IPS DF 4.7 (cell line): ENCODE measurements around the gene FAM156A.
"Not testable (repeated sequence)": the region's sequence is repeated elsewhere in the genome, so short reads cannot be mapped to it uniquely, and the experiment has no call there.

ENCODE experiments used
- DNase-seq: peaks from one replicate; pipeline ENCODE4 v3.0.0-alpha.2; 2013; ENCODE audit warnings: low spot score; ENCODE audit errors: extremely low read depth

FAM156A gene, protein sequence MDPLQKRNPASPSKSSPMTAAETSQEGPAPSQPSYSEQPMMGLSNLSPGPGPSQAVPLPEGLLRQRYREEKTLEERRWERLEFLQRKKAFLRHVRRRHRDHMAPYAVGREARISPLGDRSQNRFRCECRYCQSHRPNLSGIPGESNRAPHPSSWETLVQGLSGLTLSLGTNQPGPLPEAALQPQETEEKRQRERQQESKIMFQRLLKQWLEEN

DNA sequence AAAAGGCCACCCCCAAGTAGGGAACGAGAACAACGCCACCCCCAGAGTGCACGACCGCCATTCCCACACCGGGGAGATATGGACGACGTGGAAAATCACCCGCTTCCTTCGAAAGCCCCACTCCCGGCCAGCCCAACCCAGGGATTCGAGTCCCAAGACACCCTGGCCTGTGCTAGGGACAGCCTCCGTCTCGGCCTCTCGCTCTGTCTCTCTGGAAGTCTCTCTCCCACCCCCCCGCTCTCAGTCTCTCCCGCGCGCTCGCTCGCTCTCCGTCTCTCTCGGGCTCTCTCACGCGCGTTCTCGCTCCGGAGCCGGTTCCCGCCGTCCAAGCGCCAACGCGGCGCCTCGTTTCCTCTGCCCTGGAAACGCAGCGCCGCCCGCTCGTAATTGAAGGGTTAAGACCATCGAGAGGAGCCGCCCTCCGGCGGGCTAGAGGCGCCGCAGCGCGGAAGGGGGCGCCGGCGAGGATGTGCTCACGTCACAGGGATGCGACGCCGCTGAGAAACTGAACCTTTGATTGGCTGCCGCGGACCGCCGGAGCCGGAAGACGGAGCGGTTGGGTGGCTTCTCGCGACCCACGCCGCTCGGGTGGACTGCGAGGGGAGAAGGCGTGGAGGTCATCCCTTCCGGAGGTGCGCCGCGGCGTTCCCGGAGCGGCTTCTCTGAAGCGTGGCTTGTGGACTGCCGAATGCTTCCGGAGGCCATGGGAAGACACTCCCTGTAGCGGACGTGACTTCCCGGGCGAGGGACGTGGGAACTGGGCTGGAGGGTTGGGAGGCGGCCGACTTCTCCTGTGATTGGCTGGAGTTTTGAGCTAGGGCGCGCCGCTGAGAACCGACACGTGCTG lies at the start of gene FAM156A:
FAM156A (minus strand) TSS at position 406 of the 847 bp plus-strand sequence. CDS start 9,930 bp downstream, outside the sequence.
- not testable (repeated sequence) for DNase-seq

DNA sequence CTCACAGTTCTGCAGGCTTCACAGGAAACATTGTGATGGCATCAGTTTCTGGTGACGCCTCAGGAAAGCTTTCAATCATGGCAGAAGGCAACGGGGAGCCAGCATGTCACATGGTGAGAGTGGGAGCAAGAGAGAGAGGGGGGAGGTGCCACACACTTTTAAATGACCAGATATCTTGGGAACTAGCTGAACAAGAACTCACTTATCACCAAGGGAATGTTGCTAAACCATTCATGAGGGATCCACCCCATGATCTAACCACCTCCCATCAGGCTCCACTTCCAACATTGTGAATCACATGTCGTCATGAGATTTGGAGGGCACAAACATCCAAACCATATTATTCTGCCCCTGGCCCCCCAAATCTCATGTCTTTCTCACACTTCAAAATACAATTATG lies 47.0 kb upstream of the FAM156A start:
- no peak for DNase-seq

DNA sequence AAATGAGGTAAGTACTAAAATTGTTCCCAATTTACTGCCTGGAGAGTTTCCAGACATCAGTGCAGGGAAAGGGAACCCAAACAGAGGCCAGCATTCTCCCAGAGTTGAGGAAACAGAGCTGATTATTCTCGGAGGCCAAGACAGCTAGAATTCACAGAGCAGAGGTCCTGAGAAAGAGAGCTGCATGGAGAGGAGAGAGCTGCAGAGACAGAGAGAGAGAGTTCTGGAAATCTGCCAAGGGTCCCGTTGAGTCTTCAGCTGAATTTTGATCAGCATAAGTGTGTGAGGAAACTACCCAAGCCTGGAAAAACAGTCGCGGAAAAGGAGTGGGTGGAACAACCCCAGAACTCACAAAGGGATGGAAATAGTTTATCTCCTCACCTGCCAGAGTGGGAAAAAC lies 46.5 kb upstream of the FAM156A start:
- no peak for DNase-seq

DNA sequence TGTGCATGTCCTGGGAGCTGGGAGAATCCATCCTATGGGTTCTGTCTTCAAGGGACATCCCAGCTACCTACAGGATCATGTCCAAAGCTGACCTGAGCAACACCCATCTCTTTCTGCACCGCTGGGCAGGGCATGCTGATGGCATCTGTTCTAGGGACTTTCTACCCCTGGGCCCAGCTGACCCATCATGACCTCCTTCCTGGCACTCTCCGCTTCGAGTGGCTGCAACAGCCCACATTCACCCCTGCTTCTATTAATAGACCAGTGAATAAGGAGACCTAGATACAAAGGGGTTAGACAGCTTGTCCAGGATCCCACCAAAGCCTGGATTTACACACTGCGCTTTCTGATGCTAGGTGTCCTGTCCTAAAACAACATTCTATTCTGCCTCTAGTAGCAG lies 45.7 kb upstream of the FAM156A start:
- DNase-seq = no peak

DNA sequence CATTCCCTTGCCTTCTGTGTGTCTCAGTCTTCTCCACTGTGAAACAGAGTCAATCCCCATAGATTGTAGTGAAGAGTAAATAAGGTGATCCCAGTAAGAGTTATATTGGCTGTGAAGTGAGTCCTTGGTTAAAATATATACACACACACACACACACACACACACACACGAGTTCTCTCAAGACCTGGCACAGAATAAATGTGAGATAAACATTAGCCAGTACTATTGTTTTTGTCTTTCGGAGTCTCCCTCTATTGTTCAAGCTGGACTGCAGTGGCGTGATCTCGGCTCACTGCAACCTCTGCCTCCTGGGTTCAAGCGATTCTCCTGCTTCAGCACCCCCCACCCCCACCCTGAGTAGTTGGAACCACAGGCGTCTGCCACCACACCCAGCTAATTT lies 44.8 kb upstream of the FAM156A start:
- DNase-seq = no peak

DNA sequence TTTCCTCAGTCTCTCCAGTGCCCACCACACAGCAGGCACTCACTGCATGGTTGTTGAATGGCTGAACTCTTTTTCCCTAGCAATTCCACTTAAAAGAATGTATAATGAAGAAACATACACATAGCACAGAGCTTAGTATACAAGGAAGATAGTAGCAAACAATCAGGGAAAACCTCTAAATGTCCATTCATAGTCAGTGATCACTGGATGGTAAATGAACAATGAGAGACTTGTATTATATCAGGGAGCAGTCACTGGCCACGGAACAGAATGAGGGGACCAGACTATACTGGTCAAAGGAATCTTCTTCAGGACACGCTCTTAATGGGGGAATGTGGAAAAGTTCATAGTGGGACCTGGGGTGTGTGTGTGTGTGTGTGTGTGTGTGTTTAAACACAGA lies 43.6 kb upstream of the FAM156A start:
- DNase-seq = no peak

DNA sequence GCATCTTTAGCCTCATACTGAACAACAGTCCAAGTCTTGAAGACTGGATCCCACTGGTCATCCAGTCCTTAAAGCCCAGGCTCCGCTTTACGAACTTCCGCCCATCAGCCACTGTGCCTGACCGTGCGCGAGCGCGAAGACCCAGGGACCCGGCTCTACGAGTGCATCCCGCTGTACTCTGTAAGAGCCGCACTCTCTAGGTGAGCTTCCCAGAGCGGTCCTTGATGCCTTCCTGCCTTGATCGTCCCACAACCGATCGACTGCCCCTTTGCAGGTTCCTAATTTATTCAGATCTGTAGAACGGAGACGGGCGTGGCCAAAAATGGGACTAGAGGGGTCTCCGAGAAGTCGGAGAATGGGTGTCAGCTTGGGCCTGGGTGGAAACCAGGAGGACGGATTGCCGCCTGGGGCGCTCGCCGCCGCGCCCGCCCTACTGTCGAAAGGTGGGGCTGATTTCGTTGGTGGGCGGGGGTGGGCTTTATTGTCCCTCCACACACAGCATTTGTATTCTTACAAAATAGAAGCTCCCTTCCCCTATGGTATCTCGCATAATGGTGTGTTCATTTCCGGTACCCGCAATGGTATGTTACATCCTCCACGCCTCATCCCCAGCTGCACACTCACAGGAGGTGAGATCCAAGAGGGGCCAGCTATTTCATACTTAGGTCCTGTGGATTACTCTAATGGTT lies 42.3 kb upstream of the FAM156A start:
- no peak for DNase-seq

DNA sequence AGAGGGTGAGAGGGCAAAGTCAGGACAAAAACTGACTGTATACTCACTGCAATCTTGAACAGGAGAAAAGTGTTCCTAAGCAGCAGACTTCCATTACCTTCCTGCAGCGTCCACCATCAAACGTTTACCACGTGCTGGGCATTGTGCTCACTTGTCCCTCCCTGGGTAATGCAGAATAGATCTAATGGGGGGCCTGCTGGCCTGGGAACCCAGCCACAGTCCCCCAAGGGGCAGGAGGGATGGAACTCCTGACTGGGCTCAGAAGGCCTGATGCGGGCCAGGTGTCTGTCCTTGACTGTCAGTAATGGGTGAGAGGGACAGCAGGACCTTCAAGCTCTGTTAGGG lies 37.6 kb upstream of the FAM156A start:
- no peak for DNase-seq

DNA sequence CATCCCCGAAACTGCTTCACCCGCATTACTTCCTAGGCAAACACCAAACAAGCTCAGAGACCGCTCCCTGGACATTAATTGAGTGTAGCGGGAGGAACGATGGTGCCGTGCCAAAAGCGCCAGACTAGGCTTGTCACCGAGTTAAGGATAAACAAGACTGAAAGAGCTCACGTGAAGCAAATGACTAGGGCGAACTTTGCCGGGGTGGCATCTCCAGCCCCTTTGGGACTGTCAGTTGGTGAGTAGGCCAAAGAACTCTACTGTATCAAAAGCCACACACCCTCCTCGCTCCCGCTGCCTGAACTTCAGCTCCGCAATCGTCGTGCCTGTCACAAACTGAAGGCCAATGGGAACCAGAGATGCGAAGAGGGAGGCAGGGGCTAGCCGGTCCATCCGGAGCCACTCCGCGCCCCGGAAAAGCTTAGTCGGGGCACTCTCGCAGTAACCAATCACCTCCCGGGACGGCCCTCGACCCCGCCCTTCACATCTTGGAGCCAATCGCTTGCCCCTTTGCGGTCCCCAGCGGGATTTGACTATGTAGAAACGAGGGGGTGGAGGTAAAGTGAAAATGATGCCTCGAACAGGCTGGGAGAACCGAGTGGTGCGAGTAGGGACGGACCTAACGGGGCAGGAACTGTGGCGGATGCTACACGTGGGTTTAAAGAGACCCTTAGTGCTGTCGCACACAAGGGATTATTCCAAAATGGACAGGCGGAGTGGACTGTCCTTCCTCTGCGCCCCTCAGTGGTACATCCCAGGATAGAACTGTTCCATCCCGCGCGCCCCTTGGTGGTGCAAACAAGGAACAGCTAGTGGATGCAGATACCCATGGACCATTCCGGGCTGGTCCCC lies 37.0 kb upstream of the FAM156A start:
- peak; percentile 46 for DNase-seq

DNA sequence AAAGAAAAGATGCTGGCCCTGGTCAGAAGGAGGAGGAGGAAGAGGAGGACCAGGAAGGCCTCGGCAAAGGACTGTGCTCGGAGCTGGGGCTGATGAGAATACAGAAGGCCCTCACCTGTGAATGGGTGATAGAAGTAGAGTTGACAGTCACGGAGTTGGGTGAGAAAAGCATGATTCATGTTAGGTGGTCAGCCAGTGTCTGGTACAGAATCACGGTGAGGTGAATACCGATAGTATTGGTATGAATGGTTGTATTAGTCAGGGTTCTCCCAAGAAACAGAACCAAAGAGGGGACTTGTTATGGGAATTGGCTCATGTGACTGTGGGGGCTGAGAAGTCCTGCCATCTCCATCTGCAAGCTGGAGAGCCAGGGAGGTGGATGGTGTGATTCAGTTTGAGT lies 32.5 kb upstream of the FAM156A start:
- no peak for DNase-seq

DNA sequence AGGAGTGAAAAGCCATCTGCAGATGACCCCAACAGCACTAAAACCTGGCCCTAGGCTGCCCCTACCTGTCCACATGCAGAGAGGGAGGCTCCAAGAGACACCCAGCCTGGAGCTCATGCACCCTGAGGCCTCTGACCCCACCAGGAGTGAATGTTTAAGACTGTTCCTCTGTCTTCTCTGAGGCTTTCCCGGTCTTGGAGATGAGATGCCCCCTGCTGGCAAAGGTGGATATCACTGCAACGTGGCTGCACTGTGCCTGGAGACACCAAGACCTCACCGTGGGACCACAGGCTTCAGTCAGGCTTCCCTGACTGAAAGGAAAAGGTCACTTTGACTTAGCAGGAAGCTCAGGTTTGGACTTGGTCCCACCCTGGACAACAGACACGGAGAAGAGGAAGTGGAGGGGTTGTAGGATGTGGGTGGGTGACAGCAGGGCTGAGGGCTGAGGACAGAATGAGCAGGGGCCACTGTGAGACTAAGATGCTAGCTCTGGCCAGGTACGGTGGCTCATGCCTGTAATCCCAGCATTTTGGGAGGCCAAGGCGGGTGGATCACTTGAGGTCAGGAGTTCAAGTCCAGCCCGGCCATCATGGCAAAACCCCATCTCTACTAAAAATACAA lies 31.8 kb upstream of the FAM156A start:
- not testable (repeated sequence) for DNase-seq

DNA sequence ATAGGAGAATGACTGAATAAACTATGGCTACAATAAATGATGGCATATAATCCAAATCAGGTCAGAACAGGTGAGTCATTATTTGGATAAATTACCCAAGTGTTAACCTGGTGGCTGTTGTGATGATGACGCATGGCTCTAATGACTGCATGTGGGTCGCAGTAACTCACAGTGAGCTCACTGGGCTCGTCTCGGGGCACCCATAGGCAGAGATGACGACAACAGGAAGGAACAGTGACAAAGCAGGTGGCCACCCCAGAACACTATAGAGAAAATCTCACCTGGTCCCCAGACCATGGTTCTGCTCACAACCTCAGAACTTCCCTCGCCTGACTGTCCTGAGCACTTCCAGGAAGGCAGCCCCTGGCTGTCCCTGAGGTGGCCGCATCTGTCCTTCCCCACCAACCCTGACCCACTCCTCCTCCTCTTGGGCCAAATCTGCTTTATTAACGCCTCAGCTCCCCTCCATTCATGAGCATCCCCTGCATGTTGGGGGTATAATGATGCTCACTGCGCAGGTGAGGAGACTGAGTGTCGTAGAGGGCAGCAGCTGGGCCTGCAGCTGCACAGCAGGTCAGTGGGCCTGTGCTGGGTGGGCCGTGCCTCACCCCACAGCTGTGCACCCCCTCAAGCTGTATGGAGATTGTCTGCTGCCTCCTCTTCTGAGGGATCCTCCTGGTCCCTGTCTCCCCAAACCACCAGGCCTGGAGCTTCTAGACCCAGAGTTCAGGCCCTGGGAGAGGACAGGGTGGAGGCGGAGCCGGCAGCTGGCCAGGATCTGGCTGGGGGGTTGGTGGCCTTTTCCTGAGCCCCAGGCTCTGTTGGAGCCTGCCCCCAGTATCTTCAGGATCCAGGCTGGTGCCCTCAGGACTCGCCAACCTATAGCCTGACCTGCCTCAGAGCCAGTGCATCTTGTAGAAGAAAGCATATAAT lies 30.9 kb upstream of the FAM156A start:
- DNase-seq = no peak

DNA sequence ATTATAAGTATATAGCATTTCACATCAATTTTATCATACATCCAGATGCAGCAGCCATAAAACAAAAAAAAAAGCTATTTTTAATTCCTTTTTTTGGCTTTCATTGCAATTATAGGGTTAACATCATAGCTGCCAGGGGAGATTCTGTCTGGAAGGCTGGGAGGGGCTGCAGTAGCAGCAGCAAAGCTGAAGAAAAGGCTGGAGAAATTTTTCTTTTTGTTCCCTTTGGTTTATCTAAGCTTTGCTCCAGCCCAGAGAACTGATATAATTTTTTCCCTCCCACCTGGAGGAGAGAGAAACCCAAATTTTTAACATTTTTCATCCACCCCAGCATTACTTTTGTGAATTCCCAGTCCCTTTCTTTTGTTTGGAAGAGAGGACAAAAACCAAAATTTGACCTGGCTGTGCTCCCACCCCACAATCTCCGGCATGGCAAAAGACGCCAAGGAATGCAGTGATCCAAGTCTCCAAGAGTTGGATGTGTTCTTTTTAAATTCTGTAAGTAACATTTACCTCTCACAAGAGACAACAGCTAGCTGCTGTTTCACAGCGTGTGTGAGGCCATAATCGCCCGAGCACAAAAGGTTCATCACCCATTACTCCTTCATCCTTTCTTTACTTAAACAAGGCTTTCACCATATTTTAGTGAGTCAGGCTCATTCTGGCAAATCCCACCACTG lies 25.1 kb upstream of the FAM156A start:
- DNase-seq = no peak

DNA sequence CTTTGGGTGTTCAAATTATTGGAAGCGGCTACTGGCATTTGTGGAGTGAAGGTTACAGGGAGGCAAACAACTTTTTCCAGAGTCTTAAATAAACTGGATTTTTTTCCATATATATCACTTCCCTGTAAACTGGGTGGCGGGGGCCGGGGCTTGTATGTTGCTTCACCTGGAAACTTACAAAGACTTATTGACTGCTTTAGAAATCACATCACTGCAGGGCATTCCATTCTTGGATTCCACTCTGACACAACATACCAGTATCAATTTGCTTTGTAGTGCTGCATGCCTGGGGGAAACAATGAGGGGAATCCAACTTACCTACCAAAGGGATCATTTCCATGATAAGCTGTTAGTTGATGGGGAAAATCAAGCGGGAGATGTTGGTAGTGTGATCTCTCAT lies 21.7 kb upstream of the FAM156A start:
- DNase-seq = no peak

DNA sequence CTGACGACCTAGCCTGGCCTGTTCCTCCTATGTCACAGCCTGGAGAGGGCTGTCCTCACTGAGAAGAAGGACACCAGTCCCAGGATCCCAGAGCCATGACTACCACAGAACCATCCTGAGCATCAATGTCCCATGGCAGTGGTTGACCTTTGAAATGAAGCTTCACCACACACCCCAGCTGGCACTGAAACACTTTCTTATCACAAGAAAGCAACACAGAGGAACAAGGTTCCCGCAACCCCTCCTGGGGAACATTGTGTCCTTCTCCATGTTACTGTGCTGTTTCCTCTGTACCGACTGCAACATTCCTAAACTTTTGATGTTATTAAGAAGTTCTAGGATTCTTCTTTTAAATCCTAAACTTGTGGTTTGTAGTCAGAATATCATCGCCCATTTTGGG lies 21.2 kb upstream of the FAM156A start:
- no peak for DNase-seq

DNA sequence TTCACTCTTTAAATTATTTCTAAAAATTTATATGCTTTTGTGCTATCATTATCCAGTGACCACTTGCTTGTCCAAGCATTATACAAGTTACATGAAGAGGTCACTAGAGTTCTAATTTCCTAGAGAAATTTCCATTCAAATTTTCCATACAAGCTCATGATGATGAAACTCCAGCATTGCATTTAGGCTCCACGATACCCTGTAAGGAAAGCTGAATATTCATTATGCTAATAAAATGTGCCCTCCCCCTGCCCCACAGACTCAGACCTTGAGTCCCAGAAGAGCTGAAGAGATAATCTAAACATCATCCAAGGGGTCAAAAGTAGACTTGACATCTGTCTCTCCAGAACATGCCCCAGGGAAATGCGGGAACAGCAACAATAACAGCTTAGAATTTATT lies 19.6 kb upstream of the FAM156A start:
- DNase-seq = no peak

DNA sequence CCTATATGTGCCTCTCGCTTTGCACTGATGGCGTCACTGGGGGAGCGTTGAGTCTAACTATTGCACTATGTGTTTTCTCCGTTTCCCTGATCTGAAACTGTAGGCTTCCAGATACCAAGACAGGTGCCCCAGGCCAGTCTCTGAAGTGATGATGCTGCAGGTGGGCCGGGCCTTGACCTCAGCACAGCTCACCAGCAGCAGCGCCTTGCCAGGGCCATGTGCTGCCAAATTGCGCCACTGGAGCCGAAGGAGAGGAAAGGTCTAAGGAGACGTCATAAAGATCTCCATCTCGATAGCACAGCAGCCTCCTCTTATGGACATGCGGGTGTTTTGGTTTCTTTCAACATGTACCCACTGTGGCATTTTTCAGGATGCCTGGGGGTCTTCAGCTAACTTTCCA lies 17.3 kb upstream of the FAM156A start:
- DNase-seq = not testable (repeated sequence)

DNA sequence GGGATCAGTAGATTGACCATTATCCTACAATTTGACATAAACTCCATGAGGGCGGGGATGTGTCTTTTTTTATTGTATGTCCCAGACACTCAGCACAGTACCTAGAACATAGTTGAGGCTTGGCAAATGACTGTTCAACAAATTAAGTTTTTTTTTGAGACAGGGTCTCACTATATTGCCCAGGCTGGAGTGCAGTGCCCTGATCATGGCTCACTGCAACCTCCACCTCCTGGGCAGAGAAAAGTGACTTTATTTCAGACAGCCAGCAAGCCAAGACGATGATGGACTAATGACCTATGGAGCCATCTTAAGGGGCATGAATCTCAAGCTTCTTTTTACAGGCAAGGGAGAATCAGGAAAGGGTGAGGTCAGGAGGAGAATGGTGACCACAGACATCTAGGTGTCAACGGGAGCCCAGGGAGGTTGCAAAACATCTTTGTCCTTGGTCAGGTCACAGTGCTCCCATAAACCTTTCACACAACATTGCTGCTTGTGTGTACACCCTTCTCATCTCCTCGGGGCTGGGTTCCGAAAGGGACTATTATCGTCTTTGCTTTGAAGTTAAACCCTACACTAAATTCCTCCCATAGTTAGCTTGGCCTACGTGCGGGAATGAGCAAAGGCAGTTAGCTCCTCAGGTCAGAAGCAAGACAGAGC lies 16.1 kb upstream of the FAM156A start:
- DNase-seq = not testable (repeated sequence)

DNA sequence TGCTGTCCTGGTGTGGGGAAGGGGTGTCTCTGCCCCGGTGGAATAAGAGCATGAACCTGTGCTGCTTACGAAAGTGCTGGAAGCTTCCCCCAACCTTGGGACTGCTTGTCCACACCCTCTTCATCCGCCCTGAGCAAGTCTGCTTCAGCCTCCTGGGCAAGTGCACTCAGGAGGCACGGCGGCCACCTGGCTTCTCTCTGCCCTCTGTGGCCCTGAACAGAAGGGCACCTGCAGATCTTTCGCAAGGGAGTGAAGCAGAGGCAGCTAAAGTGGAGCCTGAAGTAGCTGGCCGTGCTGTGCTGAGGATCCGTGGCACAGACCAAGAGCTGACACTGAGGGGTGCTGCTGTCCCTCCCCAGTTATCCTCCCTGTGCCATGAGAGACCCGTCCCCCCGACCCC lies 9.6 kb upstream of the FAM156A start:
- not testable (repeated sequence) for DNase-seq
